Measurements from ENCODE around the gene HEATR1. TPM values are rescaled to one million over a fixed set of nuclear protein-coding genes. Genes with fewer than 3 reads are reported as not detected.
"Not testable (repeated sequence)": the region's sequence is repeated elsewhere in the genome, so short reads cannot be mapped to it uniquely, and the experiment has no call there.

The HEATR1 gene
- total RNA-seq, 1 donor from 2014 or later = 34.0 TPM

GRCh38 chr1:236581528-236581927, 22.8 kb downstream of the HEATR1 start:
- no peak for DNase-seq

- DNase-seq = not testable (repeated sequence)
Measured at GRCh38 chr1:236580404-236580803, 23.9 kb downstream of the HEATR1 start.

DNA sequence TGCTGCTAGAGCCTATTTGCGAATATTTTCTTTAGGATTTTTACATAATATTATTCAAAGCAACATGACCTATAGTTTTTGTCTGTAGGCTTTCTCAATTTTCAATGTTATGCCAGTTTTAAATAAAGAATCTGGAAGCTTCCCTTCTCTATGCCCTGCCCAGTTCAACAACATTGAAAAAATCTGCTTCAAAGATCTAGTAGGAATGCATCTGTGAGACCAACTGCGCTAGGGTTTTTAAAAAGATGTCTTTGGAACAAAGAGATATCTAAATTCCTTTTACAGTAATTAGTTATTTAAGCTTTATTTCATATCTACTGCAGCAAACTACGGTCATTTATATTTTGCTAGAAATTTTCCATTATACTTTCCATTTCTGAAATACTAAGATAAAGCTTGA, 25.7 kb downstream of the HEATR1 start:
- no peak for DNase-seq

- DNase-seq = not testable (repeated sequence)
Measured at GRCh38 chr1:236577041-236577440, 27.3 kb downstream of the HEATR1 start.

DNA sequence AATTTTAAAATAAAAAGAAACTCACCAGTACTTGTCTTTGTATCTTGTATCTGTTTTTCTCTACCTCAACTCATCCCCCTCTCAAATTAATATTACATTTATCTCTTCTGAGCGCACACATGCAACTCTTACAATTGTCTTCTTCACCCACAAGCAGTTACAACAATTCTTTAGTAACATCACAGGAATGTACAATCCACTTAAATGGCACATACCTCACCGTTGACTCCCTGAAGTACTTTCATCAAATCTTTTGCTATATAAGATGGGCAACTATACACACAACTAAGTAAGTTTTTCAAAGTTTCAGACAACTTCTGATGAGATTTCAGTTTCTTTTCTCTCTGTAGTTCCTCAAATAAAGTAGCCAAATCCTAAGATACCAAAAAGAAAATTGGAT, 28.3 kb downstream of the HEATR1 start:
- DNase-seq = no peak

DNA sequence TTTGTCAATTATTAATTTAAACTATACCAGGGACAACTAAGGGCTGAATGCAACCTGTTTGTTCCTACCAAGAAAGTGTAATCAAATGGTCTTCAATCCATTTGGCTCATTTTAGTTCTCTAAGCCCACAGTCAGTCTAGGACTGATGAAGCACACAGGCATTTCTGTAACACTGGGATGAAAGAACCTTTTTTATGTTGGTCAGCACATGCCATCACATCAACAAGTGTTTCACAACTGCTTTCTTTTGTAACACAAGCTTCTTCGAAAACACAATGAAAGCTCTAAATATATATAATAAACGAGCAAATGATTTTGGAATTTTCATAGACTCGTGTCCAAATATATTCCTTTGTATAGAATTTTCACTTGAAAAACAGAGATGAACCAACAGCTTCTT, 28.8 kb downstream of the HEATR1 start:
- DNase-seq = no peak

- no peak for DNase-seq
Measured at GRCh38 chr1:236568285-236568894, 35.9 kb downstream of the HEATR1 start.

GRCh38 chr1:236565530-236565929, 38.8 kb downstream of the HEATR1 start:
- DNase-seq = no peak

- DNase-seq = no peak
Measured at GRCh38 chr1:236561976-236562375, 42.3 kb downstream of the HEATR1 start.

GRCh38 chr1:236560213-236560771, 44.0 kb downstream of the HEATR1 start:
- no peak for DNase-seq

GRCh38 chr1:236558846-236559245, 45.5 kb downstream of the HEATR1 start:
- no peak for DNase-seq

DNA sequence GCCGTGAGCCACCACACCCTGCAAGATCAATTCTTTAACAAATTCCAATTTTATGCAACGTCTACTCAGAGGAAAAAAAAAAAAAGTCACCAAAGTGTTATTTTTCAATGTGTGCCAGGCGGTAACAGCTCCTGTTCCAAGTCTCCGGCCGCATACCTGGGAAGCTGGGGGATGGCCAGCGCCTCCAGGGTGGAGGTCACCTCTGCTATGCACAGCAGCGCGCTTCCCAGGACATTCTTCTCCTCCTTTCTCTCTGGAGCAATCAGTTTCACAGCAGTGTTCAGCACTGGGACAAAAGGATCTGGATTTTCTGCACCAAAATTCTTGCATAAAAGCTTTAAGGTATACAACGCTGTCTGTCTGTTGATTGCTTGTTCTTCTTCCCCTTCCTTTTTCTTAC, 46.2 kb downstream of the HEATR1 start:
- DNase-seq = no peak

DNA sequence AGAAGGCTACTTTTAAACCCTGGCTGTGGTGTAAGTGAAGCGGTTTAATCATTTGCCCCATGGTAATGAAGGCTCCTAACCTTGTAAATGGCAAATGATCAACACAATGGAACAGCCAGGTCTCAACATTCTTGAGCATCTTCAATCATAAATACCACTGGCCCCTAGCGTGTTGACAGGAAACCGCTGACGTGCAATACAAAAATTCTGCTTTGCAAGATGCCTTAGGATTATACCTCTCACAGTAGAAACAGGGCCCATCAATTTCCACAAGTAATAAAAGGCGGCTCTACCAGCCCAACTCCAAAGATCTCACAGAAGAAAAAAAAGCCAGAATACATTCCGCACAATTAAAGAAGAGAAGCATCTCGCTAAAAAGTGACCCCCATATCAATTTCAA, 47.7 kb downstream of the HEATR1 start:
- no peak for DNase-seq

DNA sequence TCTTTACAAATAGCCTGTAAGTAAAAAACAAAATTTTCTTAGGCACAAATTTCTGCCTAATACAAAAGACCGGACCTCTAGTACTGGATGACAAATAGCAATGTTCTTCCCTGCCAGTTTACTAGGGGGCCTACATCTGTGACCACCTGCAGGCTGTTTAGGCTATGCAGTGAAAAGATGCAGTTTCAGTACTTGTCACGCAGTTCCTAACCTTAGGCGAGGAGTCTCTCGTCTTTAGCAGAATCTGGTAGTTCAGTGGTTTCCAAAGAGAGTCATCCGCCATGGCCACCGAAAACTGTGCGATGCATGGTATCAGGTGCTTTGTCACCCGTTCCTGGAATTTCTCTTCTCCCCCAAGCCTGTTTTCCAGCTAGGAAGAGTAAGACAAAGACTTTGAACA, 50.9 kb downstream of the HEATR1 start:
- DNase-seq = no peak

- DNase-seq = no peak
Measured at GRCh38 chr1:236552901-236553300, 51.4 kb downstream of the HEATR1 start.

GRCh38 chr1:236552096-236552495, 52.2 kb downstream of the HEATR1 start:
- no peak for DNase-seq

DNA sequence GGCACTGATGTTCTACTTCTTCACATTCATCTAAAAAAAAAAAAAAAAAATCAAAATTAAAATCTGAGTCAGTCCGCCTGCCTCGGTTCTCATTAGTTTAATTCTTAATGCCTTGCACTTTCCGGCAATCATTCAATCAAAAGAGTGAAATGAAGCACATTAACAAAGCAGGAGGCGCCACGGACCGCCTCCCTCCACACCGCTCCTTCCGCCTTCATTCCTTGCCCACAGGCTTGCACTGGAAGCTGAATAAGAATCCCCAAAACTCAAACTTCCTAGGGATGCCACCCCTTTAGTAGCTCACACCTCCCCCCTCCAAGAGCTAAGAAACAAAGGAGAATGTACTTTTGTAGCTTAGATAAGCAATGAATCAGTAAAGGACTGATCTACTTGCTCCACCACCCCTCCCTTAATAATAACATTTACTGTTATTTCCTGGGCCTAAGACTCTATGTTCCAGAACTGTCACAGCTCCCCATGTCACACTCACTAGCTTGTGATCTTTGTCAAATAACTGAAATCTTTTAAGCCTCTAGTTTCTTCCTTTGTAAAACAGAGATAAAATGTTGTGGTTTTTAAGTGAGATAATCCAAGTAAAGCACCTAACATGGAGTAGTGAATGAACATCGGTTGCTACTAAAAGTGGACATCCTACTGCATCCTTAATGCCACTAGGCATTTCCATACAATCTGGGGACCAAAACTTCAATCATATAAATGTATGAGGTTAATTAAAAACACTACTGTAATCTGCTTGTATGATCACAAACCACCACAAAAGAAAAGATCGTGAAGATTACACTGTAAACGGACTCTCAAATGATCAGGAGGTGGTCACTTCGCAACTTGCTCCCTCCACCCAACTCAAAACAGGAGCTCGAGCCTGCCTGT, 53.1 kb downstream of the HEATR1 start:
- DNase-seq = no peak

DNA sequence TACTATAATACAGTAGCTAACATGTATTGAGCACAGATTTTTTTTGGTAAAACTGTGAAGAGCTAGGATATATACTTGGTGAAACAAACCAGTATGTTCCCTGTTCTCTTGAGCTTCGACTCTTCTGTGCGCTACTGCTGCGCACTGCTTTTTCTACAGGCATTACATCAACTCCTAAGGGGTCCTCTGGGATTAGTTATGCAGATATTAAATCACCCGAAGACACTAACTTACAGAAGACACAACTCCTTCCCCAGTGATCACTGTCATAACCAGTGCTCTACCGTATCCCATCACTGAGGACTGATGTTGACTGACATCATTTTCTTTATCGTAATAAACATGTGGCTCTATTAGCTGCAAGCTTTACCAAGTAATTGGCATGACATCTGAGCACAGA, 55.9 kb downstream of the HEATR1 start:
- no peak for DNase-seq

DNA sequence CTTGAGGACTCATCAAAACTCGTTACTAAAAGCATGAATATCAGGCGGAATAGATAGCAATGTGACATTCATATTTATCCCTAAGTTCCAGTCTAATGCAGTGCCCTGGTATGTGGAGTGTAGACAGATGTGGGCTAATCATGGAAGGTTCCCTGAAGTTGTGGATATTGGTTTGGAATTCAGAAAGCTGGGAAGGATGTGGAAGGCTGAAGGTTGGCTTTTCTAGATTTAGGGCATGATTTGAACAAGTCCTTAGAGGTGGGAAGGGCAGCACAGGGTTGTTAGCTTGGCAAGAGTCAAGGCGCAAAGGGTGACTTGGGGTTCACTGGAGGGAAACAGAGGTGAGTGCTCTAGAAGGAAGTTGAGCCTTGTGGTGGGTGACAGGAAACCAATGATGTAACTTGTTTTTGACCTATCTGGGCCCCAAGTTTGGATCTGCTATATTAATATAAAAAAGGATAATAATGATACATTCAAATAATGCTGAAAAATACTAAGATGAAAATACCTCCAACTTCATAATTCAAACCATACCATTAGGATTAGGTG, 58.6 kb downstream of the HEATR1 start:
- DNase-seq = no peak

GRCh38 chr1:236543065-236543669, 61.1 kb downstream of the HEATR1 start:
- no peak for DNase-seq

DNA sequence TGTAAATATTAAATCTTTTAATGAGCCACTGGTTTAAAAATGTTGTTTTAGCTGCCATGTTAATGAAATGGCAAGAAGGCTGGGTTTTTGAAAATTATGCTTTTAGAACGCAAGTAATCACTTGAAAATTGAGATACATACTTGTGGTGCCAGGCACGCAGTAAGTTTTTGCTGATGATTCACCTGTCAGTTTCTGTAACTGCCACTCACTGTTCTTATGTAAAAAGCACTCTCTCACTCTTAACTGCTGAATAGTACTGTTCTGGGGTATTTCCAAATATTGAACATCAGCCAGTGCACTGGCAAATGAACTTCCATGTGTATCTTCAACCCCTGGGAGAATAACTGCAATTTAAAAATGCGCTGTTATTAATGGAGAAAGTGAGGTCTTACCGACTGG, 62.6 kb downstream of the HEATR1 start:
- DNase-seq = no peak

DNA sequence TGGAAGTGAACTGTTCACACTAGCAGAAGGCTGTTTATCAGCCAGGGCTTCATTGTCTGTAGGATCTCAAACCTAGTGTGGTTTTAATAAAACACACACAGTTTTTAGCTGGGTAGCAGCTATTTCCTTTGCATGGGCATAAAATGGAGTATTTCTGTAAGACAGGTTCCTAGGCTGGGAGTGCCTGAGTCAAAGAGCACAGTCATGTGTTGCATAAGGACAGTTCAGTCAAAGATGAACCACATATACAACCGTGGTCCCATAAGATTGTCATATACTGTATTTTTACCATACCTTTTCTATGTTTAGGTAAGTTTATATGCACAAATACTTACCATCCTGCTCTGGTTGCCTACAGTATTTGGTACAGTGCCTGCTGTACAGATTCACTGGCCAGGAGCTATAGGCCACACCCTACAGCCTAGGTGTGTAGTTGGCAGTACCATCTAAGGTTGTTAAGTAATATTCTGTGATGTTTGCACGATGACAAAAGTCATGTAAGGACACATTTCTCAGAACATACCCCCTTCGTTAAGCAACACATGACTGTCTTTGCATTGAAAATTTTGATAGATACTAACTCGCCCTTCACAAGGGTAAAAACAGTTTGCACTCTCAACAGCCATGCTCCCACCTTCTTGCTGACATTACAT, 63.4 kb downstream of the HEATR1 start:
- no peak for DNase-seq
